SKM-1 treated with dmso at 0.1 percent for 144 hours (cell line): ENCODE measurements around the gene TBX1.
"Not testable (repeated sequence)": the region's sequence is repeated elsewhere in the genome, so short reads cannot be mapped to it uniquely, and the experiment has no call there.

Source experiments
- DNase-seq: peaks from one replicate; lab custom pipeline; 2025; ENCODE audit not compliant: unreplicated experiment; lab: John Stamatoyannopoulos, UW

TBX1 gene

GRCh38 chr22:19723232-19723982 lies 37.2 kb upstream of the TBX1 start, which contains the start of gene GP1BB:
Gene GP1BB (plus strand): TSS chr22:19723539. CDS start chr22:19723570, 31 bp downstream.
- no peak for DNase-seq

GRCh38 chr22:19723983-19724827 lies 36.4 kb upstream of the TBX1 start:
- DNase-seq: no peak

GRCh38 chr22:19724927-19725661 lies 35.5 kb upstream of the TBX1 start:
- no peak for DNase-seq

- DNase-seq: not testable (repeated sequence)
Measured at GRCh38 chr22:19726064-19726788, 34.4 kb upstream of the TBX1 start.

GRCh38 chr22:19727310-19728150 lies 33.0 kb upstream of the TBX1 start:
- no peak for DNase-seq

GRCh38 chr22:19728271-19728670 lies 32.3 kb upstream of the TBX1 start:
- no peak for DNase-seq

- no peak for DNase-seq
Measured at GRCh38 chr22:19728836-19729235, 31.7 kb upstream of the TBX1 start.

- no peak for DNase-seq
Measured at GRCh38 chr22:19729507-19729906, 31.1 kb upstream of the TBX1 start.

GRCh38 chr22:19730198-19730597 lies 30.4 kb upstream of the TBX1 start:
- no peak for DNase-seq

- DNase-seq: peak; percentile 73
Measured at GRCh38 chr22:19730655-19731360, 29.8 kb upstream of the TBX1 start.

- no peak for DNase-seq
Measured at GRCh38 chr22:19731361-19732135, 29.0 kb upstream of the TBX1 start.

- no peak for DNase-seq
Measured at GRCh38 chr22:19732403-19733113, 28.0 kb upstream of the TBX1 start.

- DNase-seq: no peak
Measured at GRCh38 chr22:19733755-19734154, 26.8 kb upstream of the TBX1 start.

- DNase-seq: no peak
Measured at GRCh38 chr22:19734163-19734562, 26.4 kb upstream of the TBX1 start.

GRCh38 chr22:19734837-19735382 lies 25.7 kb upstream of the TBX1 start:
- DNase-seq: no peak

- no peak for DNase-seq
Measured at GRCh38 chr22:19735665-19736510, 24.7 kb upstream of the TBX1 start.
